Neuronal stem cell (in vitro differentiated cells): ENCODE data around the gene ZFAND4.
"Not testable (repeated sequence)": the region's sequence is repeated elsewhere in the genome, so short reads cannot be mapped to it uniquely, and the experiment has no call there.

Experiments
- DNase-seq: peaks from one replicate; pipeline ENCODE4 v3.0.0-alpha.2; 2013; ENCODE audit warnings: low spot score
- H2AFZ ChIP-seq: one replicate; pipeline ENCODE4 v1.6.1; 2013; ENCODE audit warnings: mild to moderate bottlenecking, low read length, inconsistent platforms
- H2AK5ac ChIP-seq: 2 replicates; pipeline ENCODE4 v1.6.1; 2013; ENCODE audit warnings: low read depth, mild to moderate bottlenecking, inconsistent platforms, low read length, moderate library complexity, mixed read lengths
- H2BK120ac ChIP-seq: 2 replicates; pipeline ENCODE4 v1.6.1; 2013; ENCODE audit warnings: low read depth, mild to moderate bottlenecking, inconsistent platforms, low read length, moderate library complexity, mixed read lengths
- H2BK12ac ChIP-seq: one replicate; pipeline ENCODE4 v1.6.1; 2013; ENCODE audit warnings: low read length, inconsistent platforms
- H2BK15ac ChIP-seq: 2 replicates; pipeline ENCODE4 v1.6.1; 2013; ENCODE audit warnings: mild to moderate bottlenecking, low read length, inconsistent platforms, mixed read lengths
- H2BK5ac ChIP-seq: one replicate; pipeline ENCODE4 v1.6.1; 2013; ENCODE audit warnings: inconsistent platforms, mild to moderate bottlenecking, low read length, moderate library complexity
- H3K14ac ChIP-seq: one replicate; pipeline ENCODE4 v1.6.1; 2013; ENCODE audit warnings: low read length, inconsistent platforms
- H3K18ac ChIP-seq: 2 replicates; pipeline ENCODE4 v1.6.1; 2013; ENCODE audit warnings: low read length, inconsistent platforms
- H3K23ac ChIP-seq: 2 replicates; pipeline ENCODE4 v1.6.1; 2013; ENCODE audit warnings: low read depth, mild to moderate bottlenecking, mixed read lengths, low read length, inconsistent platforms; ENCODE audit not compliant: poor library complexity
- H3K27ac ChIP-seq: replicated peaks from 3 replicates; pipeline ENCODE4 v1.5.1; 2013; ENCODE audit warnings: low read length, inconsistent platforms
- H3K27me3 ChIP-seq, 3 experiments: 2 replicates each; pipeline ENCODE4 v1.6.1; 2013; ENCODE audit warnings: low read length in 3 of 3, mild to moderate bottlenecking in 2 of 3, inconsistent platforms in 1 of 3, low read depth in 1 of 3, mixed read lengths in 1 of 3, moderate library complexity in 1 of 3; ENCODE audit not compliant: control insufficient read depth in 3 of 3, insufficient read depth in 3 of 3
- H3K36me3 ChIP-seq, 2 donors: replicated peaks in 1 of 2; 2 replicates each; pipeline ENCODE4 v1.6.1; 2013; ENCODE audit warnings: low read length in 2 of 2; ENCODE audit not compliant: control insufficient read depth in 2 of 2, insufficient read depth in 2 of 2
- H3K4ac ChIP-seq: 2 replicates; pipeline ENCODE4 v1.6.1; 2013; ENCODE audit warnings: inconsistent platforms, mild to moderate bottlenecking, low read length, moderate library complexity
- H3K4me1 ChIP-seq, 2 donors: 1 replicate in 1 of 2; 2 replicates in 1 of 2; pipeline ENCODE4 v1.6.1; 2013; ENCODE audit warnings: low read length in 2 of 2, low read depth in 1 of 2; ENCODE audit not compliant: control insufficient read depth in 2 of 2, insufficient read depth in 1 of 2
- H3K4me2 ChIP-seq: one replicate; pipeline ENCODE4 v1.6.1; 2013; ENCODE audit warnings: mild to moderate bottlenecking, low read length, inconsistent platforms; ENCODE audit not compliant: insufficient read depth, poor library complexity, severe bottlenecking
- H3K4me3 ChIP-seq, 2 donors: 2 replicates each; pipeline ENCODE4 v1.5.1; 2013; ENCODE audit warnings: low read length in 2 of 2, mild to moderate bottlenecking in 2 of 2, inconsistent platforms in 1 of 2, moderate library complexity in 1 of 2
- H3K79me1 ChIP-seq: one replicate; pipeline ENCODE4 v1.6.1; 2013; ENCODE audit warnings: low read depth, mild to moderate bottlenecking, inconsistent platforms, low read length, moderate library complexity
- H3K9ac ChIP-seq: one replicate; pipeline ENCODE4 v1.6.1; 2013; ENCODE audit warnings: mild to moderate bottlenecking, low read depth, low read length, inconsistent platforms; ENCODE audit not compliant: poor library complexity
- H3K9me3 ChIP-seq, 2 donors: replicated peaks in 1 of 2; 2 replicates each; pipeline versions ENCODE3 to v1.6.1; 2013; ENCODE audit warnings: low read length in 2 of 2, mild to moderate bottlenecking in 2 of 2, inconsistent platforms in 1 of 2, low read depth in 1 of 2, mixed read lengths in 1 of 2, moderate library complexity in 1 of 2; ENCODE audit not compliant: control insufficient read depth in 2 of 2, insufficient read depth in 1 of 2
- H4K8ac ChIP-seq: one replicate; pipeline ENCODE4 v1.6.1; 2013; ENCODE audit warnings: low read depth, mild to moderate bottlenecking, inconsistent platforms, low read length, moderate library complexity
- H4K91ac ChIP-seq: one replicate; pipeline ENCODE4 v1.6.1; 2013; ENCODE audit warnings: low read length, low read depth, mild to moderate bottlenecking, inconsistent platforms; ENCODE audit not compliant: poor library complexity
- WGBS, 2 donors: extraction: QIAGEN DNeasy Blood & Tissue Kit; methylation state at CpG; one replicate each; pipeline ENCODE4 v1.1.7; 2013; ENCODE audit warnings: missing lambda C conversion rate in 2 of 2, mixed read lengths in 1 of 2; ENCODE audit not compliant: insufficient read length in 2 of 2, insufficient replicate concordance in 1 of 2; ENCODE audit errors: extremely low coverage in 2 of 2; 5-methylcytosine and 5-hydroxymethylcytosine counted together

ZFAND4 gene

DNA sequence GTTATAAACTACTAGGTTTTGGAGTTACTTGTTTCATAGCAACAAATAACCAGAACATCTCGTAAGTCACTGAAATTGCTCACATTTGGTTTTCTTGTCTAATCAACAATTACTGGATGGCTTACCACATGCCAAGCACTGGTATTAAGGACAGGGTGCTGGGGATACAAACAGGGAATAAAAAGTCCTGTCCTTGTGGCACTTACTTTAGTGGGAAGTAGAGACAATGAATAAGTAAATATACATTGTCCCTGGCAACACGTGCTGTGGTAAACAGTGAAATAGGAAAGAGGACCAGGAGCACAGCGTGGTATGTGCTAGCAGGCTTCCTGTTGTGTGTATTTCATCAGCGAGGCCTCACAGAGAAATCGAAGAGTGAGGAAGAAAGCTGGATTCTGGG is 38.7 kb upstream of the ZFAND4 start:
- H3K79me1 ChIP-seq = not testable (repeated sequence)

DNA sequence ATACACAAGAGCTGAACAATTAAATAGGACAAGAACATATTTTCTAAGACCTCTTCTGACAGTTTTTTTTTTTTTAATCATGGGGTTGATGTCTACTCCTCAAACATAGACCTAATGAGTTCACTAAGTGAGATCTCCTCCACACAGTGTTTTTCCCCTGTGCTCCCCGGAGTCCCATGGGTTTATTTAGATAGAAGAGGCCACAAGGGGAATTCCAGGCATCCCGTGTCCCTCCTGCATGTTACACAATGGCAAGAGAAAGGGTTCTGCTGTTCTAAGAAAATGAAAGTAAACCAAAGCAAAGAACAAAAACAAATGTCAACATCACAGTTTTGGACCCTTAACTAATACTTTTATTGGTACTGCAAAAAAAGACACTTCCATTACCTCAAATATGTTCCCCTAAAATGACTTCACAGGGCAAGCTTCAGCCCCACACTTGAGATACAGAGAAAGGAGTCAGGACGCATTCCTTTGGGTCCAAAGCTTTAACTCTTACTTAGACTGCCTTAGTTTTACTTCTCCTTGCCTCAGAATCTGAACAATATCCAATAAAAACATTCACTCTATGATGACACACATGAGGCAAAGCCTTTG is 37.7 kb upstream of the ZFAND4 start:
- H4K91ac ChIP-seq, H3K23ac ChIP-seq, H3K27ac ChIP-seq, H3K4me2 ChIP-seq, H2BK12ac ChIP-seq, H3K4ac ChIP-seq, H2AFZ ChIP-seq, H2BK5ac ChIP-seq, H3K4me1 ChIP-seq, H3K9ac ChIP-seq, DNase-seq, H3K79me1 ChIP-seq, H2BK15ac ChIP-seq, H3K4me3 ChIP-seq, H3K18ac ChIP-seq, H3K9me3 ChIP-seq, H3K27me3 ChIP-seq, H3K36me3 ChIP-seq, H3K14ac ChIP-seq, H2AK5ac ChIP-seq, H4K8ac ChIP-seq, H2BK120ac ChIP-seq: not testable (repeated sequence)
- WGBS, 2 donors = no CpG with 5 or more reads among the region's 3 CpGs

More for the DNA sequence above, 38.7 kb upstream of the ZFAND4 start:
- DNase-seq, H2BK5ac ChIP-seq, H3K4me2 ChIP-seq, H4K8ac ChIP-seq, H3K27me3 ChIP-seq, H3K14ac ChIP-seq, H2BK15ac ChIP-seq, H3K36me3 ChIP-seq, H3K23ac ChIP-seq, H3K9ac ChIP-seq, H3K4me1 ChIP-seq, H3K27ac ChIP-seq, H2BK12ac ChIP-seq, H2AK5ac ChIP-seq, H4K91ac ChIP-seq, H3K9me3 ChIP-seq, H3K18ac ChIP-seq, H3K4me3 ChIP-seq, H2AFZ ChIP-seq, H2BK120ac ChIP-seq, H3K4ac ChIP-seq: not testable (repeated sequence)
- no CpG with 5 or more reads among the region's 5 CpGs for WGBS, 2 donors

DNA sequence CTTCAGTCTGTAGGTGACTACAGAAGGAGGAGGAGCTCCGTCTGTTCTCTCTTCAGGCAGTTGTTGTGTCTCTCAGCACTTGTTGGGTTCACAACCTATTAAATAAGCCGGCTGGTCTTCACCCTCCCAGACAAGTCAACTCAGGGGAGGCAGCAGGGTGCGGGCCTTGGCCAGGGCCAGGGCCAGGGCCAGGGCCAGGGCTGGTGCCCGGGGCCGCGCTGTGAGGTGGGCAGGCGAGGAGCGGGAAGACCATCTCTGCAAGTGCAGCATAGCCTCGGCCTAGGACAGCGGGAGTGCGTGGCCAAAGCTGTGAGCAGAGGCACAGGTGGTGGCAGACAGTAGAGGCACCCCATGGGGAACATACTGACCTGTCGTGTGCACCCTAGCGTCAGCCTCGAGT is 5.9 kb upstream of the ZFAND4 start:
- not testable (repeated sequence) for H3K14ac ChIP-seq, H3K4me2 ChIP-seq, H3K23ac ChIP-seq, H3K4me1 ChIP-seq, H2BK15ac ChIP-seq, DNase-seq, H2AFZ ChIP-seq, H2AK5ac ChIP-seq, H3K18ac ChIP-seq, H2BK120ac ChIP-seq, H3K36me3 ChIP-seq, H4K8ac ChIP-seq, H2BK12ac ChIP-seq, H2BK5ac ChIP-seq, H3K9ac ChIP-seq, H3K4me3 ChIP-seq, H3K27me3 ChIP-seq, H3K4ac ChIP-seq, H4K91ac ChIP-seq, H3K27ac ChIP-seq, H3K79me1 ChIP-seq, H3K9me3 ChIP-seq
- no CpG with 5 or more reads among the region's 14 CpGs for WGBS, 2 donors

DNA sequence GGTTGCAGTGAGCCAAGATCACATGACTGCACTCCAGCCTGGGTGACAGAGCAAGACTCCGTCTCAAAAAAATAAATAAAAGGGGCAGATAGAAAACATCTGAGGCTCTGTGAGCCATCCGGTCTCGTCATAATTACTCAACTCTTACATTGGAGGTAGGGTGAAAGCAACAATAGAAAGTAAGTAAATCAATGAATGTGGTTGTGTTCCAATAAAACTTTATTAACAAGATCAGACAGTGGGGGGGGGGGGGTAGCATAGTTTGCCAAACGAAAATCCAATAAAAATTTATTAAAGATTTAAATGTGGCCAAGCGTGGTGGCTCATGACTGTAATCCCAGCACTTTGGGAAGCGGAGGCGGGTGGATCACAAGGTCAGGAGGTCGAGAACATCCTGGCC is 2.8 kb upstream of the ZFAND4 start:
- no peaks in the 10 kb centered on the region for H3K36me3 ChIP-seq
- no peak overlapping the region for H4K91ac ChIP-seq
- no peak overlapping the region for H2AK5ac ChIP-seq
- no peak overlapping the region for H3K27ac ChIP-seq
- no peak overlapping the region for H3K9ac ChIP-seq
- no peaks in the 10 kb centered on the region for H3K27me3 ChIP-seq
- H2BK5ac ChIP-seq = no peak overlapping the region
- DNase-seq = no peak
- WGBS, 2 donors = no CpG with 5 or more reads among the region's 8 CpGs
- no peak overlapping the region for H3K4ac ChIP-seq
- no peaks in the 10 kb centered on the region for H3K9me3 ChIP-seq
- no peak overlapping the region for H3K18ac ChIP-seq
- H2BK120ac ChIP-seq = no peak overlapping the region
- no peak overlapping the region for H4K8ac ChIP-seq
- H2BK15ac ChIP-seq = no peak overlapping the region
- no peaks in the 10 kb centered on the region for H3K79me1 ChIP-seq
- no peak overlapping the region for H3K14ac ChIP-seq
- H3K4me3 ChIP-seq = no peak overlapping the region
- no peak overlapping the region for H3K4me2 ChIP-seq
- no peak overlapping the region for H2BK12ac ChIP-seq
- H3K23ac ChIP-seq = no peak overlapping the region
- no peak overlapping the region for H2AFZ ChIP-seq
- H3K4me1 ChIP-seq = no peaks in the 10 kb centered on the region
